NCI-H2029 (cell line): ENCODE measurements around the gene PANK2.
A peak's percentile ranks its signal among the peaks of the same experiment; 100 is the strongest.
"Not testable (repeated sequence)": the region's sequence is repeated elsewhere in the genome, so short reads cannot be mapped to it uniquely, and the experiment has no call there.

Source experiments
- DNase-seq: peaks from one replicate; lab custom pipeline; 2025; lab: John Stamatoyannopoulos, UW

The PANK2 gene

GRCh38 chr20:3869839-3870634 is 19.1 kb upstream of the PANK2 start:
- no peak for DNase-seq

- no peak for DNase-seq
Observed at GRCh38 chr20:3871550-3872265, 17.5 kb upstream of the PANK2 start.

GRCh38 chr20:3873507-3873906 is 15.7 kb upstream of the PANK2 start:
- no peak for DNase-seq

- no peak for DNase-seq
Observed at GRCh38 chr20:3874194-3874844, 14.9 kb upstream of the PANK2 start.

- DNase-seq, result no peak
Observed at GRCh38 chr20:3875378-3875974, 13.7 kb upstream of the PANK2 start.

- no peak for DNase-seq
Observed at GRCh38 chr20:3876000-3876399, 13.2 kb upstream of the PANK2 start.

- DNase-seq, result peak; percentile 62
Observed at GRCh38 chr20:3876676-3877075, 12.5 kb upstream of the PANK2 start.

GRCh38 chr20:3878921-3879274 is 10.3 kb upstream of the PANK2 start:
- not testable (repeated sequence) for DNase-seq

GRCh38 chr20:3885715-3886114 is 3.5 kb upstream of the PANK2 start:
- no peak for DNase-seq

GRCh38 chr20:3887876-3888620 is 1.1 kb upstream of the PANK2 start:
- DNase-seq, result no peak

- peak; percentile 24 for DNase-seq
Observed at GRCh38 chr20:3889489-3890397, 556 bp downstream of the PANK2 start.

- DNase-seq, result peak; percentile 42
Observed at GRCh38 chr20:3890398-3890751, 1.2 kb downstream of the PANK2 start.

- DNase-seq, result no peak
Observed at GRCh38 chr20:3890999-3891929, 2.1 kb downstream of the PANK2 start.

GRCh38 chr20:3894796-3895195 is 5.6 kb downstream of the PANK2 start:
- DNase-seq, result no peak

GRCh38 chr20:3896302-3896701 is 7.1 kb downstream of the PANK2 start:
- no peak for DNase-seq

GRCh38 chr20:3896853-3897583 is 7.8 kb downstream of the PANK2 start:
- no peak for DNase-seq

- not testable (repeated sequence) for DNase-seq
Observed at GRCh38 chr20:3898181-3898580, 9.0 kb downstream of the PANK2 start.

- DNase-seq, result no peak
Observed at GRCh38 chr20:3898639-3899038, 9.5 kb downstream of the PANK2 start.

GRCh38 chr20:3900187-3900604 is 11.0 kb downstream of the PANK2 start:
- peak; percentile 50 for DNase-seq
